Mesothelial cell of epicardium (in vitro differentiated cells): Measurements from ENCODE around the gene BCAR1. TPM values are rescaled to one million over a fixed set of nuclear protein-coding genes. Genes with fewer than 3 reads are reported as not detected.
"Not testable (repeated sequence)": the region's sequence is repeated elsewhere in the genome, so short reads cannot be mapped to it uniquely, and the experiment has no call there.

Source experiments
- DNase-seq, 2 experiments: peaks; one replicate each; pipeline ENCODE4 v3.0.0; 2021; ENCODE audit warnings: low spot score in 2 of 2; ENCODE audit not compliant: unreplicated experiment in 2 of 2
- H3K27ac Mint-ChIP-seq: 2 replicates; pipeline ENCODE4 v1.8.0; 2021; ENCODE audit warnings: mixed read lengths
- H3K27me3 Mint-ChIP-seq: 2 replicates; pipeline ENCODE4 v1.8.0; 2021; ENCODE audit warnings: low read depth, mixed read lengths
- H3K36me3 Mint-ChIP-seq: 2 replicates; pipeline ENCODE4 v1.8.0; 2021; ENCODE audit warnings: mixed read lengths
- H3K4me1 Mint-ChIP-seq: 2 replicates; pipeline ENCODE4 v1.8.0; 2021; ENCODE audit warnings: mixed read lengths
- H3K4me3 Mint-ChIP-seq: 2 replicates; pipeline ENCODE4 v1.8.0; 2021; ENCODE audit warnings: mild to moderate bottlenecking, moderate library complexity, mixed read lengths
- H3K9me3 Mint-ChIP-seq: 2 replicates; pipeline ENCODE4 v1.8.0; 2021; ENCODE audit warnings: mixed read lengths
- total RNA-seq: library from RNA; stranded (reverse); gene quantifications from 3 replicates; pipeline ENCODE4 v1.2.1, GENCODE V29; 2021
- TF ChIP-seq, protein P1 (sequence below): fragments of 200-600 bp; sonication (generic); IDR thresholded peaks from one replicate; pipeline ENCODE4 v1.5.0; 2021; ENCODE audit warnings: antibody characterized with exemption; ENCODE audit not compliant: unreplicated experiment

BCAR1 gene
- total RNA-seq, 1 donor from 2014 or later: 95.9 TPM

DNA sequence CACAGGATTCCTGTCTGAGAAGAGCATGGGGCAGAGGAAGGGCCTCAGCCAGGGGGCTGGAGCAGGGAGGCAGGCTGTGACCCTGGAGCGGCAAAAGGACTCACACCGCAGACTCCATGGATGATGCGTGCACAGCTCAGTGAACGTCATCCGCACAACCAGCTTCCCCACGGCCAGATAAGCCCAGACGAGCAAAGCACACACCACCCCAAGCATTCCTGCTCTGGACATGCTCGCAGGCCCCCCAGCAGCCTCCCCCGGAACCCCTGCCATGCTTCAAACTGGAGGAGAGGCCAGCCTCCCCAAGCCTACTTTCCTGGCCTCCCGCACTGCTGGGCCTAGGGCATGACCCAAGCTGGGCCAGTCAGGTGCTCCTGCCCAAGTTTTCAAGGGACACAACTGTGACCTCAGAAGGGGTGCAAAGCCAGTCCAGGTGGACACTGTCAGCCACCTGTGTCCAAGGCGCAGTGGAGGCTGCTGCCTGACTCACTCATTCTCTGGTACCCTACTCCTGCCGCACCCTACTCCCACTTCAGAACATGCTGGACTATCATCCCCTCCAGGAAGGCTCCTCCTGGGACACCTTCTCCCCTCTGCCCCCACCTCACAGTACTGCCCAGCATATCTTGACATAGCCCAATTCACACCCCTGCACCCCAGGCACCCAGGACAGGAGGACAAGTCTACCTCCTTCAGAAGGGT, 4.8 kb downstream of the BCAR1 start:
- H3K4me1 Mint-ChIP-seq: peaks cover 60% of the 10 kb centered on the region
- no peak for DNase-seq
- TF ChIP-seq, protein P1, sequence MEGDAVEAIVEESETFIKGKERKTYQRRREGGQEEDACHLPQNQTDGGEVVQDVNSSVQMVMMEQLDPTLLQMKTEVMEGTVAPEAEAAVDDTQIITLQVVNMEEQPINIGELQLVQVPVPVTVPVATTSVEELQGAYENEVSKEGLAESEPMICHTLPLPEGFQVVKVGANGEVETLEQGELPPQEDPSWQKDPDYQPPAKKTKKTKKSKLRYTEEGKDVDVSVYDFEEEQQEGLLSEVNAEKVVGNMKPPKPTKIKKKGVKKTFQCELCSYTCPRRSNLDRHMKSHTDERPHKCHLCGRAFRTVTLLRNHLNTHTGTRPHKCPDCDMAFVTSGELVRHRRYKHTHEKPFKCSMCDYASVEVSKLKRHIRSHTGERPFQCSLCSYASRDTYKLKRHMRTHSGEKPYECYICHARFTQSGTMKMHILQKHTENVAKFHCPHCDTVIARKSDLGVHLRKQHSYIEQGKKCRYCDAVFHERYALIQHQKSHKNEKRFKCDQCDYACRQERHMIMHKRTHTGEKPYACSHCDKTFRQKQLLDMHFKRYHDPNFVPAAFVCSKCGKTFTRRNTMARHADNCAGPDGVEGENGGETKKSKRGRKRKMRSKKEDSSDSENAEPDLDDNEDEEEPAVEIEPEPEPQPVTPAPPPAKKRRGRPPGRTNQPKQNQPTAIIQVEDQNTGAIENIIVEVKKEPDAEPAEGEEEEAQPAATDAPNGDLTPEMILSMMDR: no peak
- H3K36me3 Mint-ChIP-seq: peaks cover 6% of the 10 kb centered on the region
- H3K4me3 Mint-ChIP-seq: no peak overlapping the region
- no peaks in the 10 kb centered on the region for H3K27me3 Mint-ChIP-seq
- H3K9me3 Mint-ChIP-seq: no peaks in the 10 kb centered on the region
- peak overlapping the region; percentile 95 for H3K27ac Mint-ChIP-seq

- TF ChIP-seq, protein P1: no peak
- DNase-seq: peak in 1 of 2 experiments; percentile 64
- H3K27ac Mint-ChIP-seq: peak overlapping the region; percentile 98
- H3K4me1 Mint-ChIP-seq: peaks cover 57% of the 10 kb centered on the region
- H3K9me3 Mint-ChIP-seq: no peaks in the 10 kb centered on the region
- H3K4me3 Mint-ChIP-seq: peak overlapping the region; percentile 38
- H3K36me3 Mint-ChIP-seq: peaks cover 9% of the 10 kb centered on the region
- no peaks in the 10 kb centered on the region for H3K27me3 Mint-ChIP-seq
Measured at GRCh38 chr16:75244844-75245758, 6.3 kb downstream of the BCAR1 start.

DNA sequence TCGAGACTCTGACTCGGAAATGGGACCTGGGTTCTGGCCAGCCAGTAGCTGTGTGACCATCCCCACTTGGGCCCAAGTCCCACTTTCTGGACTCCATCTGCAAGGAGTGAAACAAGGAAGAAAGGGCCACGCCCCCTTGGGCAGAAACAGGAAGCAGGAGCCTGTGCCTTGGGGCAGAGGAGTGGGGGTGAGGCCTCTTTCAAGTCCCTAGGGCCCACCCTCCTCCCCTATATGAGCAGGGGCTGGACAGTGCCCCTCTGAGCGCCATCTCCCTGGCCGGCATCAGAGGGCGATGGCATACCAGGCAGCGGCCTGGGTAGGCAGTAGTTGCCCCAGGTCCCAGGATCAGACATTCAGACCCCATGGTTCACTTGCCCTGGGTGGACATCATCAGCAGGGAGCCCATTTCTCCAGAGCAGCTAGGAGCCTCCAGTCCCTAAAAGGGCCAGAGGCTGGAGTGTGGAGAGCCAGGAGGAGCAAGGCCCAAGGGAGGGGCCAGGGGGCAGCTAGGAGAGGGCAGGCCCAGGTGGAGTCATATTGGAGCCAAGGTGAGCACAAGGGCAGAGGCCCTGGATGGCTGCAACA, 7.1 kb downstream of the BCAR1 start:
- Mint-ChIP-seq H3K4me1 (peaks cover 54% of the 10 kb centered on the region), H3K27me3 (no peaks in the 10 kb centered on the region), H3K36me3 (peaks cover 9% of the 10 kb centered on the region), H3K4me3 (peak overlapping the region; percentile 38), H3K27ac (peak overlapping the region; percentile 98), H3K9me3 (no peaks in the 10 kb centered on the region)
- no peak for DNase-seq
- TF ChIP-seq, protein P1: no peak

GRCh38 chr16:75243667-75244224, 7.7 kb downstream of the BCAR1 start:
- TF ChIP-seq, protein P1: no peak
- Mint-ChIP-seq H3K36me3 (peaks cover 11% of the 10 kb centered on the region), H3K27me3 (no peaks in the 10 kb centered on the region), H3K4me1 (peaks cover 59% of the 10 kb centered on the region), H3K9me3 (no peaks in the 10 kb centered on the region), H3K27ac (peak overlapping the region; percentile 98), H3K4me3 (no peak overlapping the region)
- DNase-seq: no peak

GRCh38 chr16:75242436-75243078, 8.9 kb downstream of the BCAR1 start:
- not testable (repeated sequence) for H3K9me3 Mint-ChIP-seq, H3K27me3 Mint-ChIP-seq, DNase-seq, H3K4me3 Mint-ChIP-seq
- Mint-ChIP-seq H3K4me1 (peaks cover 56% of the 10 kb centered on the region), H3K36me3 (peaks cover 11% of the 10 kb centered on the region), H3K27ac (peak overlapping the region; percentile 98)
